GM18505 (cell line): Measurements from ENCODE around the gene KLF11.
"Not testable (repeated sequence)": the region's sequence is repeated elsewhere in the genome, so short reads cannot be mapped to it uniquely, and the experiment has no call there.

ENCODE experiments used
- ATAC-seq: cut with Tn5 transposase; IDR thresholded peaks from one replicate; pipeline ENCODE4 v1.9.1; 2021; ENCODE audit not compliant: unreplicated experiment
- POLR2A ChIP-seq: IDR thresholded peaks from 4 replicates; pipeline ENCODE4 v1.6.1; 2011; ENCODE audit warnings: borderline replicate concordance; ENCODE audit not compliant: insufficient read depth, insufficient read length; ENCODE audit errors: extremely low read depth

The KLF11 gene

DNA sequence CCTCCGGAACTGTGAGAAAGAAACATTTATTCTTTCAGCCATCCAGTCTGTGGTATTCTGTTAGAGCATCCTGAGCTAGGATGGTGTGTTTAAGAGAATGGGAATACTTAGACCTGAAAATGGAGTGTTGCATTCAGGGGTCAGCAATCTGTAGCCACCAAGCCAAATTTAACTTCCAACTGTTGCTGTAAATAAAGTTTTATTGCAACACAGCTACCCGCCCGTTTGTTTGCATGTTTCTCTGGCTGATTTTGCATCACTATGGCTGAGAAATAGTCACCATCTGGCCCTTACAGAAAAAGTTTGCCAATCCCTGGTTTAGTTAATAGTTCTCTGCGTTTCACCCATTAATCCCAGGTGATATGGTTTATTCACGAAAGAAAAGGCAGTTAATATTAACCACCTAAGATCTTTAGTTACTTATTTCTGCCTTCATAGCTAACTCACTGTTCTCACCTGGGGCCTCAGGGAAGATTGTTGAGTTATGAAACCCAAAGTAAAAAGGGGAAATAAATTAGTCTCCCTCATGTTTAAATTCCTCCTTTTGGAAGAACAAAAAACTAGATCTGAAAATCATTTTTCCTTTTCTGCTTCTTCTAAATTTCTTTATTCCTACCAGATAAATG, 46.3 kb downstream of the KLF11 start:
- ATAC-seq, result no peak
- no peak for TF ChIP-seq POLR2A

DNA sequence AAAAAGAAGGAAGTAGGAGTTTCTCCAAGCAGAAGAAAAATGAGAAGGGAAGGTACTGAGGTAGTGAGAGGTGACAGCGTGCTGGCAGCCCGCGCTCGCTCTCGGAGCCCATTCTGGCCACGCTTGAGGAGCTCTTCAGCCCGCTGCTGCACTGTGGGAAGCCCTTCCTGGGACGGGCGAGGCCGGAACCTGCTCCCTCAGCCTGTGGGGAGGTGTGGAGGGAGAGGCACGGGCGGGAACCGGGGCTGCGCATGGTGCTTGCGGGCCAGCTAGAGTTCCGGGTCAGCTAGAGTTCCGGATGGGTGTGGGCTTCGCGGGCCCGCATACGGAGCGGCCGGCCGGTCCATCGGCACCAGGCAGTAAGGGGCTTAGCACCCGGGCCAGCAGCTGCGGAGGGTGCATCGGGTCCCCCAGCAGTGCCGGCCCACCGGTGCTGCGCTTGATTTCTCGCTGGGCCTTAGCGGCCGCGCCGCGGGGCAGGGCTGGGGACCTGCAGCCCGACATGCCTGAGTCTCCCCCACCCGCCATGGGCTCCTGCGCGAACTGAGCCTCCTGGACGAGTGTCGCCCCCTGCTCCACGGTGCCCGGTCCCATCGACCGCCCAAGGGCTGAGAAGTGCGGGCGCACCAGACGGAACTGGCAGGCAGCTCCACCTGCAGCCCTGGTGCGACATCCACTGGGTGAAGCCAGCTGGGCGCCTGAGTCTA, 48.0 kb downstream of the KLF11 start:
- ATAC-seq, result no peak

DNA sequence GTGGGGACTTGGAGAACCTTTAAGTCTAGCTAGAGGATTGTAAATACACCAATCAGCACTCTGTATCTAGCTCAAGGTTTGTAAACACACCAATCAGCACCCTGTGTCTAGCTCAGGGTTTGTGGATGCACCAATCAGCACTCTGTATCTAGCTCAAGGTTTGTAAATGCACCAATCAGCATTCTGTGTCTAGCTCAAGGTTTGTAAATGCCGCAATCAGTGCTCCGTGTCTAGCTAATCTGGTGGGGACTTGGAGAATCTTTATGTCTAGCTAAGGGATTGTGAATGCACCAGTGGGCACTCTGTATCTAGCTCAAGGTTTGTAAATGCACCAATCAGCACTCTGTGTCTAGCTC, 48.5 kb downstream of the KLF11 start:
- ATAC-seq, result not testable (repeated sequence)

More for the DNA sequence above, 48.0 kb downstream of the KLF11 start:
- no peak for TF ChIP-seq POLR2A

DNA sequence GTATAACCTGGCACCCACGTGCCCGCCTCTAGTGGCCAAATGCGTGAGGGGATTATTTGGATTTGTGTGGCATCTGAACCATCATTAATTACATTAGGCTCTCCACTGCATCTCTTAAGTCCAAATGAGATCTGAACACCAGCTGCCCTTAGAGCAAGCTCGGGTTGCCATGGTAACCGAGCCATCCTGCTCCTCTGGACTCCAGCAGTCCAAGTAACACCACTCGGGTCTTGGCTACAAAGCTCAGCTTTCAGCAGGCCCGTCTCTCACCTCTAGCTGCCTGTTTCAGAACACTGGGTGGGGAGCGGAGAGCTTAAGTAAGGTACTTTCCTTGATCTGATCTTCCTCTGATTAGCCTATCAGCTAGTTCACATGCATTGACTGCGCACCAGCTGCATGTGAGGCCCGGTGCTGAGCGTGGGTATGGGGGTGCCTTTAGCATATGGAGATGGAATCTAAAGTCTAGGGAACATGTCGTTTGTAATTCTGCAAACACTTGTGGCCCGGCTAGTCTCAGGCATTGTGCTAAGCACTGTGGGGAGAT, 51.0 kb downstream of the KLF11 start:
- TF ChIP-seq POLR2A, result no peak
- ATAC-seq, result no peak

DNA sequence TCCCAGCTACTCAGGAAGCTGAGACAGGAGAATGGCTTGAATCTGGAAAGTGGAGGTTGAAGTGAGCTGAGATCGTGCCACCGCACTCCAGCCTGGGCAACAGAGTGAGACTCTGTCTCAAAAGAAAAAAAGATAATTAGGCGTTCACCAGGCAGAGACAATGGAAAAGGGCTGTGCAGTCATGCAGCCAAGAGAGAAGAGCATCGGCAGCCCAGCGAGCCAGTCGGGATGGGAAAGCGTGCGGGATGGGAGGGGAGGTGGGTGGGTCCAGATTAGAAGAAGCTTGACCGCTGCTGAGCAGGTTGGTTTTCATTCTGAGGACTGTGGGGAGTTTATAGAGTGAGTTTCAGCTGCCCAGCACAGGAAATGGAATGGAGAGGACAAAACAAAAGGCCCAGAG, 51.8 kb downstream of the KLF11 start:
- TF ChIP-seq POLR2A, result no peak
- ATAC-seq, result no peak

DNA sequence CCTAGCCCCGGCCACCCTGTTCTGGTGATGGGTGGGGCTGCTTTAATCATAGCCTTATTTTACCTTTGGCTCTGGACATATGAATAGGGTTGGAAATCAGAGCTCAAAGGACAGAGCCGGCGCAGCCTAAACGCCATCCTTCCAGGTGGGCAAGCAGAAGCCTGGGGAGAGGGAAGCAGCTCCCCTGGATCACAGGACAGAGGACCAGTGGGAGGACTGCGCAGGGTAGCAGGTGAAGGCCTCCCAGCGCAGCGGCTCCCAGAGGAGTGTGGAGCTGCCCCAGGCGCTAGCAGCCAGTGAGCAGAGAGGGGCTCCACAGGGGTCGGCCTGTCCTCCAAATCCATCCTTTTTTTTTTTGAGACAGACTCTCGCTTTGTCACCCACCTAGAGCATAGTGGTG, 53.3 kb downstream of the KLF11 start:
- no peak for TF ChIP-seq POLR2A
- ATAC-seq, result no peak

DNA sequence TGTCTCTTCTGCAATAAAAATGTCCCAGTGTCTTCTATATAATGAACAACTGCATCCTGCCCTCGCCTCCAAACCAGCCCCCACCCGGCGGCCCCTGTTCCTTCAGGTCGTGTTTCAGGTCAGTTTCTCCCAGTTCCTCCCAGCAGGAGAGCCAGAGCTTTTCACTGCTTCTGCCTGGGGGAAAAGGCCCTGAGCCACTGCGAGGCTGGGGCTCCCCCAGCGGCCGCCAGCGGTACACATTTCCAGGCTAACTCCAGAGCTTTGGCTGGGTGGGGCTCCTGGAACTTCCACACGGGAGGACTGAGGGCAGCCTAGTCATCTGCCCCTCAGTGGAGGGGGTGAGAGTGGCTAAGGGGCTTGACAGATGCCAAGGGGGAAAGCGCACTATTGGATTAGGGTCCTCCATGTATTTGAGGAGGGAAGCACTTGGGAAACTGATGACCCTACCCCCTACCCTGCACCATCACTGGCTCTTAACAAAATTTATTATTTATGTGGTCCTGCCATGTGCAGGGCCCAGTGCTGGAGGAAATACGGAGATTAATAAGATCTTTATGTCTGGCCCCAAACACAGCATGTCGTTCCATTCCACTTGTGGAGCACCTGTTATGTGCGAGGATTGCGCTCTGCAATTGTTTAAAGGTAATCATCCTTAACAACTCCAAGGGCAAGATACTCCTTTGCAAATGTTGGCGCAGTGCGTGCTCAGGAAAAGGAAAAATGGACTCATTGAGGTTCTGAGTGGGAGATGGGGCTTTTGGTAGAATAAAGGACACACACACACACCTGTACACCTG, 54.2 kb downstream of the KLF11 start:
- no peak for ATAC-seq
- no peak for TF ChIP-seq POLR2A

DNA sequence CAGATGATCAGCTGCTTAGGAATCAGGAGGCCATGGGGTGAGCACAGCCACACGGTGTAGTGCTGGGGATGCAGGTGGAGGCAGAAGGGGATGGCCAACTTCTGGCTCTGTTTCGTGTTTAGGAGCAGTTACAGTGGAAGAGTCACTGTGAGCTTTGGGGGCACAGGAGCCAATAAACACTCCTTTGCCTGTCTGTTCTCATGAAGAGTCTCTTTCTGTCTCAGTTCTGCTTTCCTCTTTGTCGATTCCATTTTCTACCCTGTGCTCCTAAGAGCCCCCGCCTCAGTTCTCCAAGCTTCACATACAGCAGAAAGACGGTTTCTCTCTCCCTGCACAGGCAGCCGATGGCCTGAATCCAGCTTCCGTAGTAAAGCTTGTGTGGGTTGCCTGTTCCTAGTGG, 58.1 kb downstream of the KLF11 start:
- TF ChIP-seq POLR2A, result no peak
- ATAC-seq, result no peak

DNA sequence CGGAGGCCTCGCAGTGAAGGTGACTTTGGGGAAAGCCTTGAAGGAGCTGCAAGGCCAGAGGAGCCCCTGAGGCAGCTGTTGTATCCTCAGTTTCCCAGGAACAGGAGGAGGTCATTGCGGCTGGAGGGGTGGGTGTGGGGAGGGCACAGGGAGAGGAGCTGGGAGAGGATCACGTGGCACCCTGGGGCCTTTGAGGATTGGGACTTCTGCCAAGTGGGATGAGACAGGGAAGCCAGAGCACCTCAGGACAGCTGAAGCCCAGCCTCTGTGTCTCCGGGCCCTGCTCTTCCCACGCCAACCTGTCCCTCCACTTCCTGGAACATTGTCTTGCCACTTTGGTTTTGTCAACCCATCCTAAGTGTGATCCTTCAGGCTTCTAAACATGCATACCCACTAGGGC, 59.8 kb downstream of the KLF11 start:
- no peak for ATAC-seq
- TF ChIP-seq POLR2A, result no peak
